Motor neuron (in vitro differentiated cells): ENCODE measurements around the gene ZNF444. TPM values are rescaled to one million over a fixed set of nuclear protein-coding genes. Genes with fewer than 3 reads are reported as not detected.
A peak's percentile ranks its signal among the peaks of the same experiment; 100 is the strongest.
"Not testable (repeated sequence)": the region's sequence is repeated elsewhere in the genome, so short reads cannot be mapped to it uniquely, and the experiment has no call there.

ENCODE experiments used
- ATAC-seq, 8 experiments: fragments of 200-7000 bp; cut with Tn5 transposase; replicated peaks in 6 of 8; 2 replicates each; pipeline ENCODE4 v1.8.0; 2021; ENCODE audit warnings: mild to moderate bottlenecking in 8 of 8, moderate library complexity in 8 of 8
- H3K27ac ChIP-seq, 2 donors: fragments of 250-450 bp; sonication (Bioruptor Pico); 2 replicates each; pipeline ENCODE4 v1.9.0; 2021; ENCODE audit warnings: antibody characterized with exemption in 2 of 2, mild to moderate bottlenecking in 2 of 2, moderate library complexity in 1 of 2
- H3K4me1 ChIP-seq, 2 donors: fragments of 250-450 bp; sonication (Bioruptor Pico); replicated peaks in 1 of 2; 2 replicates each; pipeline ENCODE4 v1.6.1; 2021; ENCODE audit warnings: antibody characterized with exemption in 2 of 2, mild to moderate bottlenecking in 2 of 2, moderate library complexity in 1 of 2
- H3K4me3 ChIP-seq, 5 donors: fragments of 250-450 bp; sonication (Bioruptor Pico); 2 replicates each; pipeline ENCODE4 v1.9.0; 2021; ENCODE audit warnings: antibody characterized with exemption in 5 of 5, mild to moderate bottlenecking in 5 of 5, moderate library complexity in 4 of 5
- WGBS, 10 experiments: fragments of 450-650 bp; shearing (Covaris generic); methylation state at CpG; one replicate each; pipeline ENCODE4 v1.0.0; 2022; 5-methylcytosine and 5-hydroxymethylcytosine counted together
- in situ Hi-C, 9 experiments: fragments of 400-800 bp; cut with MboI; loops; one replicate each; pipeline ENCODE4 v1.15.0; 2021; ENCODE audit warnings: low sequenced_read_pairs in 9 of 9, low pct_unique_long_range_greater_than_20kb in 2 of 9; ENCODE audit not compliant: unreplicated experiment in 9 of 9
- total RNA-seq, 8 experiments: library from RNA; unstranded; fragments of 300-600 nt; gene quantifications; 2 replicates each; pipeline versions ENCODE4 v1.2.3 to v1.2.4, GENCODE V29; 2022

ZNF444 gene
- total RNA-seq, 8 experiments from 2014 or later, result 10.4 to 20.1 (median 13.3) TPM

DNA sequence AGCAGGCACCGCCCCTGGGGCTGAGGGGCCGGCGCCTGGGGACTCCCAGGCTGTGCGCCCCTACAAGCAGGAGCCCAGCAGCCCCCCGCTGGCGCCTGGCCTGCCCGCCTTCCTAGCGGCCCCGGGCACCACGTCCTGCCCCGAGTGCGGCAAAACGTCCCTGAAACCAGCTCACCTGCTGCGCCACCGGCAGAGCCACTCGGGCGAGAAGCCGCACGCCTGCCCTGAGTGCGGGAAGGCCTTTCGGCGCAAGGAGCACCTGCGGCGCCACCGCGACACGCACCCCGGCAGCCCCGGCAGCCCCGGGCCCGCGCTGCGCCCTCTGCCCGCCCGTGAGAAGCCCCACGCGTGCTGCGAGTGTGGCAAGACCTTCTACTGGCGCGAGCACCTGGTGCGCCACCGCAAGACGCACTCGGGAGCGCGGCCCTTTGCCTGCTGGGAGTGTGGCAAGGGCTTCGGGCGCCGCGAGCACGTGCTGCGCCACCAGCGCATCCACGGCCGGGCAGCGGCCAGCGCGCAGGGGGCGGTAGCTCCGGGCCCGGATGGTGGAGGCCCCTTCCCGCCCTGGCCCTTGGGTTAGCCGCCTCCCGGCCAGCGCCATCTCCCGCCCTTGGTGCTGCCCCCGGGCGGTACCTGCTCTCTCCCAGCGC lies 18.7 kb downstream of the ZNF444 start:
- H3K4me1 ChIP-seq, result no peaks in the 10 kb centered on the region
- in situ Hi-C loops, result loop anchor here in 1 of 9 experiments (10.0 kb wide), 1 partner anchor 85 kb away; no protein-coding TSS in a partner anchor
- 83 to 100% (median 100%) methylated on average over 1 to 6 of the region's 69 CpGs; no CpG with 5 or more reads in 5 of the 10 experiments for WGBS, 10 experiments
- no peak overlapping the region for H3K4me3 ChIP-seq
- ATAC-seq, result no peak
- no peak overlapping the region for H3K27ac ChIP-seq

DNA sequence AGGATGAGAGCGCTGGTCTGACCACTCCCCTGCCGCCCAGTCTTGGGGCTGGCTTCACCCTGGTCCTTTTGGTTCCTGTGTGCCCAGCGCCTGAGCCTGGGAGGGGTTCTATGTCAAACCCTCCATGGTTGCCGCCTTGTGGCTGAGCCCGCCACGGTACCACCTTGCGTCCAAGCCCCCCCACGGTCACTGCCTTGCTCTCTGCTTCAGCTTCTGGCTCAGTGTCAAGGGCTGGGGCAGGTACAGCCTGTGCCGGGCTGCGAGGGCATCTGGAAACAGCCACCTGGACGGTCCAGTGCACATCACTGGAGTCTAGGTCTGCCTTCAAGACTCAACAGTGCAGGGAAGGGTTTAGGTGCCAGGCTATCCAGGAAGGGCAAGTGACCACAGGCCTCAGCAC lies 20.4 kb downstream of the ZNF444 start:
- 80 to 90% (median 90%) methylated on average over 2 to 7 of the region's 11 CpGs; no CpG with 5 or more reads in 7 of the 10 experiments for WGBS, 10 experiments
- no peak for ATAC-seq
- Histone ChIP-seq H3K4me1 (no peaks in the 10 kb centered on the region), H3K27ac (no peak overlapping the region), H3K4me3 (no peak overlapping the region)
- in situ Hi-C loops, result loop anchor here in 1 of 9 experiments (10.0 kb wide), 1 partner anchor 87 kb away; no protein-coding TSS in a partner anchor

DNA sequence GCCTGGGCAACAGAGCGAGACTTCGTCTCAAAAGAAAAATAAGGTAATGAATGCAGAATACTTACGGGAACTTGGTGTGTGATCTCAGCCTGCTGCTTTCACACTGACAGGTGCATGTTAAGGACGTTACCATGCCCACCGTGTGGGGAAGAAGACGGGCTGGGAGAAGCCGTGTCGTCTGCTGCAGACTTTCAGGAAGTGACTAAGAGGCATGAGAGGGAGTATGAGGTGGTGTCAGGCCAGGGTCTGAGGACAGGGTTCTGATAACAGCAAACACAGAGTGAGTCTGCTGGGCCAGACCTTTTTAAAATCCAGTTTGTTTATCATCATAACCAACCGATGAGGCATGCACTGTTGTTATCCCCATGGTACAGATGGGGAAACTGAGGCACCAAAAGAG lies 21.2 kb downstream of the ZNF444 start:
- no peaks in the 10 kb centered on the region for H3K4me1 ChIP-seq
- in situ Hi-C loops, result loop anchor here in 1 of 9 experiments (10.0 kb wide), 1 partner anchor 87 kb away; no protein-coding TSS in a partner anchor
- H3K4me3 ChIP-seq, result no peak overlapping the region
- WGBS, 10 experiments, result 44 to 100% (median 80%) methylated on average over 1 to 8 of the region's 9 CpGs; no CpG with 5 or more reads in 3 of the 10 experiments
- H3K27ac ChIP-seq, result no peak overlapping the region
- no peak for ATAC-seq

DNA sequence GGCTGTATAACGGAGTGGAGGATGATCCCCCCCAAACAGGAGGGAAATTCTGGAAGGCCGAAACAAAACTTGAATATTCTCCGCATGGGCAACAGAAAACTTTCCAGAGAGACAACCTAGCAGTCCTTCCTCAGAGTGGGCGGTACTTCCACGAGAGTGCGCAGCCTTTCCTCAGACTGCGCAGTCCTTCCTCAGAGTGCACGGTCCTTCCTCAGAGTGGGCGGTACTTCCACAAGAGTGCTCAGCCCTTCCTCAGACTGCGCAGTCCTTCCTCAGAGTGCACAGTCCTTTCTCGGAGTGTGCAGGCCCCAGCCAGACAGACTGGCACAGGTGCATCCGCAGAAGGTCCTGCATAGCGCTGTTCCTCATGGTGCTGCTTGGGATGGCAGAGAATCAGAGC lies 22.0 kb downstream of the ZNF444 start:
- Histone ChIP-seq H3K4me1 (no peaks in the 10 kb centered on the region), H3K27ac (no peak overlapping the region), H3K4me3 (no peak overlapping the region)
- no peak for ATAC-seq
- in situ Hi-C loops, result loop anchor here in 1 of 9 experiments (10.0 kb wide), 1 partner anchor 88 kb away; no protein-coding TSS in a partner anchor
- 69 to 100% (median 100%) methylated on average over 1 to 11 of the region's 13 CpGs; no CpG with 5 or more reads in 3 of the 10 experiments for WGBS, 10 experiments

DNA sequence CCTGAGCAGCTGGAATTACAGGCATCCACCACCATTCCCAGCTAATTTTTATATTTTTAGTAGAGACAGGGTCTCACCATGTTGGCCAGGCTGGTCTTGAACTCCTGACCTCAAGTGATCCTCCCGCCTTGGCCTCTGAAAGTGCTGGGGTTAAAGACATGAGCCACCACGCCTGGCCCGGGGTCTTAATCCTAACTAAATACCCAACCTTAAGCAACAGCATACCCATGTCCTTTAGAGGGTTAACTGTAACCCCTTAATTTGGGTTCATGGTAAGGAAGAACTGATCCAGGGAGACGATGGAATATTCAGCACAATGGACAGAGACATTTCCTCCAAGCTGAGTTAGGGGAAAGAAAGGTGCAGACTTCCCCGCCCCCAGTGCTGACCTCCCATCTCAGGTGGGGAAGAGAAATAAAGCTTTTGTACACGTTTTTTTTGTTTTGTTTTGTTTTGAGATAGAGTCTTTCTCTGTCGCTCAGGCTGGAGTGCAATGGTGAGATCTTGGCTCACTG lies 26.0 kb downstream of the ZNF444 start:
- no peaks in the 10 kb centered on the region for H3K4me1 ChIP-seq
- H3K27ac ChIP-seq, result no peak overlapping the region
- no peak for ATAC-seq
- H3K4me3 ChIP-seq, result no peak overlapping the region
- in situ Hi-C loops, result loop anchor here in 1 of 9 experiments (10.0 kb wide), 1 partner anchor 92 kb away; no protein-coding TSS in a partner anchor
- 23 to 49% (median 30%) methylated on average over 2 to 6 of the region's 7 CpGs; no CpG with 5 or more reads in 2 of the 10 experiments for WGBS, 10 experiments

DNA sequence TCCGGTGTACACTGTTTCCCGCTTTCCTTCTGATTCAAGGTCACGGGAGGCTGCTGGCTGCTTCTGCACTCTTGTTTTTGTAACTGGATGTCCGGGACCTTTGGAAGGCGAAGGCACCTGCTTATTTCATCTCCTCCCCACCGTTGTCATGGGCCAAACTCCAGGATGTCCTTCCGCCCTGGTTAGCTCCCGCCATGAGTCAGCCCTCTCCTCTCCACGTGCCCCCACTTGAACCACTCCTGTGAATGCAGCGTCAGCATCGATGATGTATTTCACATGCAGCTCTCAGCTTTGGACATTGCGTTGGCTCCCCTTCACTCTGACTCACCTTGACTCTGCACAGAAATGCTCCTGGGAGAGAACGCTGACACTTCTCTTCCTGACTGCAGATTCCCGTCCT lies 29.2 kb downstream of the ZNF444 start:
- in situ Hi-C loops, result no loop called here
- H3K4me1 ChIP-seq, result no peaks in the 10 kb centered on the region
- H3K27ac ChIP-seq, result no peak overlapping the region
- no peak overlapping the region for H3K4me3 ChIP-seq
- ATAC-seq, result peak in 5 of 8 experiments; percentile 66 to 93 (median 90)
- WGBS, 10 experiments, result 72 to 81% (median 79%) methylated on average over 2 to 12 of the region's 14 CpGs; no CpG with 5 or more reads in 3 of the 10 experiments

DNA sequence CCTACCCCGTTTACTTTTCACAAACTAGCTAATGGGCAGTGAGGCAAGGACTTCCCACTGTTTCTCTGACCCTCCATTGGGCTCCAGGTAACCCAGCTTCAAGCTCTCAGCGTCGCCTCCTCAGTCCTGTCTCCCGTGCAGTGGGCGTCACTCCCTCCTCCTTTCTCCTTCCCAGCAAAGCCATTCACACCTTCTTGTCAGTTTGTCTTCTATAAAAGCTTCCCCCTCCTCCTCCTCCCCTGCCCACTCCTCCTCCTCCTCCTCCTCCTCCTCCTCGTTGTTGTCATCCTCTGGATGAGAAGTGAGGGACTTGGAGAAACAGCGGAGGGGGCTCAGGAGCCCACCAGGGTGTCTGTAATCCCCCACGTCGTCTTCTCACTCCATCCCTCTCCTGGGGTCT lies 33.0 kb downstream of the ZNF444 start:
- in situ Hi-C loops, result no loop called here
- no peak overlapping the region for H3K27ac ChIP-seq
- 0 to 60% (median 28%) methylated on average over 1 to 3 of the region's 9 CpGs; no CpG with 5 or more reads in 6 of the 10 experiments for WGBS, 10 experiments

DNA sequence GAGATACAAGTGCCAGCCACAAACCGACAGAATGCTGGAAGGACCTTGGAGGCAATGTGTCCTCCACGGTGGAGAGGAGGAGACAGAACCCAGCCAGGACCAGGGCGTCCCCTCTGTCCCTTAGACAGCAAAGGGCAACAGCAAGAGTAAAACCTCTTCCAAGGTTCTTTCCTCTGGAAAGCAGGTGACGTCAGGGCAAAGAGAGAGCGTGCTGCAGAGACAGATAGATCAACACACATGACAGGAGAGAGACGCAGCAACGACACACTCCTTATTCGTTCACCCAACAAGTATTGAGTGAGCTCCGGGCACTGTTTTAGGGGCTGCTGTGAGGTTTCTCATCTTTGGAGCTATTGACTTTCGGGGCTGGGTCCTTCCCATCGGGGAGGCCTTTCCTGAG lies 33.5 kb downstream of the ZNF444 start:
- in situ Hi-C loops, result no loop called here
- WGBS, 10 experiments, result 0 to 80% (median 60%) methylated on average over 1 to 4 of the region's 11 CpGs; no CpG with 5 or more reads in 4 of the 10 experiments
- peak in 2 of 8 experiments; percentile 48 to 57 for ATAC-seq
- Histone ChIP-seq H3K4me3 (no peak overlapping the region), H3K27ac (no peak overlapping the region), H3K4me1 (peaks cover 0 to 4% of the 10 kb centered on the region in 2 donors)

More for the DNA sequence above, 33.0 kb downstream of the ZNF444 start:
- no peak for ATAC-seq
- H3K4me3 ChIP-seq, result no peak overlapping the region
- H3K4me1 ChIP-seq, result peaks cover 0 to 4% of the 10 kb centered on the region in 2 donors

DNA sequence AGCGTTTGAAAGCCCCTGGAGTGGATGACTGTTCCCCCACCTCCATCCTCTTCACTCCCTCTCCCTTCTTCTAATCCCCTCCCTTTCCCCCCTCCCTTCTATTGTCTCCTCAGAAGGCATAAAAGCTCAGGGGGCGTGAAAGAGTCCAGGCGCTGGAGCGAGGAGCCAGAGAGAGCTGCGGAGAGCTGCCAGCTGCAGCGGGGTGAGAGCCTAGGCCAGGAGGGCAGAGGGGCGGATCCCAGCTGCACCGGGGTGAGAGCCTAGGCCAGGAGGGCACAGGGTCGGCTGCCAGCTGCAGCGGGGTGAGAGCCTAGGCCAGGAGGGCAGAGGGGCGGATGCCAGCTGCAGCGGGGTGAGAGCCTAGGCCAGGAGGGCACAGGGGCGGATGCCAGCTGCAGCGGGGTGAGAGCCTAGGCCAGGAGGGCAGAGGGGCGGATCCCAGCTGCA lies 34.8 kb downstream of the ZNF444 start, which contains the start of gene GALP:
Gene GALP (plus strand): TSS at position 148 of the 447 bp plus-strand sequence. CDS start 1,101 bp downstream, outside the sequence.
- in situ Hi-C loops, H3K4me3 ChIP-seq, H3K27ac ChIP-seq, H3K4me1 ChIP-seq: not testable (repeated sequence)
- ATAC-seq, result peak in 3 of 8 experiments; percentile 38 to 53 (median 52)
- WGBS, 10 experiments, result no CpG with 5 or more reads among the region's 15 CpGs

DNA sequence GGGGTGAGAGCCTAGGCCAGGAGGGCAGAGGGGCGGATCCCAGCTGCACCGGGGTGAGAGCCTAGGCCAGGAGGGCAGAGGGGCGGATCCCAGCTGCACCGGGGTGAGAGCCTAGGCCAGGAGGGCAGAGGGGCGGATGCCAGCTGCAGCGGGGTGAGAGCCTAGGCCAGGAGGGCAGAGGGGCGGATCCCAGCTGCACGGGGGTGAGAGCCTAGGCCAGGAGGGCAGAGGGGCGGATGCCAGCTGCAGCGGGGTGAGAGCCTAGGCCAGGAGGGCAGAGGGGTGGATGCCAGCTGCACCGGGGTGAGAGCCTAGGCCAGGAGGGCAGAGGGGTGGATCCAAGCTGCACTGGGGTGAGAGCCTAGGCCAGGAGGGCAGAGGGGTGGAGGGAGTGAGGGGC lies 35.2 kb downstream of the ZNF444 start:
- in situ Hi-C loops, H3K4me1 ChIP-seq: not testable (repeated sequence)
- no CpG with 5 or more reads among the region's 11 CpGs for WGBS, 10 experiments

DNA sequence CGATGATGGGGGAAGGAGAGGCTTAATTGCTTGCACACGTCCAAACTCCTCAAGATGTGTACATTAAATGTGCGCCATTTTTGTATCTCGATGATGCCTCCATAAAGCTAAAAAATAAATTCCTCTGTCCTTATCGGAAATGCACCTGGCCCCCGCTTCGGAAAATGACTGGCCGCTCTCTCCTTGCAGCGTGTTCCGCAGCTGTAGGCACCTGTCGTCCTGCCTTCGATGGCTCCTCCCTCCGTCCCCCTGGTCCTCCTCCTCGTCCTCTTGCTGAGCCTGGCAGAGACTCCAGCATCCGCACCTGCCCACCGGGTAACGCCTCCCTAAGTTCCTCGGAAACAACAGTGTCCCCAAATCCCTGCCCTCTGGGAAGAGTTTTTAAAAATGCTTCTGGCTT lies 35.8 kb downstream of the ZNF444 start:
- in situ Hi-C loops, result no loop called here
- WGBS, 10 experiments, result 80 to 100% (median 86%) methylated on average over 1 to 17 of the region's 18 CpGs; no CpG with 5 or more reads in 3 of the 10 experiments
- ATAC-seq, result no peak
- H3K27ac ChIP-seq, result no peak overlapping the region
- H3K4me3 ChIP-seq, result no peak overlapping the region
- peaks cover 0 to 4% of the 10 kb centered on the region in 2 donors for H3K4me1 ChIP-seq

More for the DNA sequence above, 35.2 kb downstream of the ZNF444 start:
- H3K4me3 ChIP-seq, H3K27ac ChIP-seq, ATAC-seq: not testable (repeated sequence)

DNA sequence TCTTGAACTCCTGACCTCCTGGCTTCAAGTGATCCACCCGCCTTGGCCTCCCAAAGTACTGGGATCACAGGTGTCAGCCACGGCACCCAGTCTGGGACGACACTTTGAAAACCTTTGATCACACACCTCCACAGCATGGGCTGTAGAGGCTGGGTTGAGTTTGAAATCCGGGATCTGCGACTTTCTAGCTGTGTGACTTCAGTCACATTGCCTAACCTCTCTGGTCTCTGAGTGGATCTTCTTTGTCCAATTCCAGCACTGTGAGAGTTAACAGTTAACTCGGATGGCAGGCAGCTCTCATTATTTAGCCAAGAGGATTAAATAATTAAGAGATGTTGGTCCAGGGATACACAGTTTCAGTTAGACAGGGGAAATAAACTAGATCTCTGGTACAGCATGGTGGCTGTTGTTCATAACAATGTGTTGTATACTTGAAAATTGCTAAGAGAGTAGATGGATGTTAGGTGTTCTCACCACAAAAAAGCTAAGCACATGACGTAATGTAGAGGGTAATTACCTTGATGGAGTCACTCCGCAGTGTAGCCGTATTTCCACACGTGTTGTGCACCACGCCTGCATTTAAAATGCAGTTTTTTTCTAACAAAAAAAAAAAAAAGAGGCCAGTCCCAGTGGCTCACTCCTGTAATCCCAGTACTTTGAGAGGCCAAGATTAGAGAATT lies 36.6 kb downstream of the ZNF444 start:
- Histone ChIP-seq H3K4me3 (no peak overlapping the region), H3K27ac (no peak overlapping the region), H3K4me1 (peaks cover 0 to 4% of the 10 kb centered on the region in 2 donors)
- in situ Hi-C loops, result no loop called here
- WGBS, 10 experiments, result 0 to 90% (median 41%) methylated on average over 2 to 7 of the region's 11 CpGs; no CpG with 5 or more reads in 2 of the 10 experiments
- peak in 1 of 8 experiments; percentile 36 for ATAC-seq

DNA sequence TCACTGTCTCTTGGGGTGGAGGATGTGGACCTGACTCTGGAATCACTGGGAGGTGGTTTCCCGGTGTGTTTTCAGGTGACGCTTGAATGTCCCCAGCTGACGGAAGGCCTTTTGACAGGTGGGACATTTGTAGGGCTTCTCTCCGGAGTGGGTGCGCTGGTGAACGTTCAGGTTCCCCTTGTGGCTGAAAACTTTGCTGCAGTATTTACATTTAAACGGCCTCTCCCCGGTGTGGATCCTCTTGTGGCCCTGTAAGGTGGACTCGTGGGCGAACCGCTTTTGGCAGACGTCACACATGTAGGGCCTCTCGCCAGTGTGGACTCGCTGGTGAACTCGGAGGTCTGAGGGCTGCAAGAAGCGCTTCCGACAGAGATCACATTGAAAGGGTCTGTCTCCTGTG lies 48.7 kb downstream of the ZNF444 start:
- WGBS, 10 experiments, result 0 to 100% (median 56%) methylated on average over 1 to 9 of the region's 17 CpGs; no CpG with 5 or more reads in 3 of the 10 experiments
- no peak for ATAC-seq
- in situ Hi-C loops, result no loop called here
- no peak overlapping the region for H3K27ac ChIP-seq
- H3K4me3 ChIP-seq, result no peak overlapping the region
- no peaks in the 10 kb centered on the region for H3K4me1 ChIP-seq
